ENCODE data around the gene AKAP8L. TPM values are rescaled to one million over a fixed set of nuclear protein-coding genes. Genes with fewer than 3 reads are reported as not detected.

Gene AKAP8L
- total RNA-seq, 1 donor, result 61.3 TPM

DNA sequence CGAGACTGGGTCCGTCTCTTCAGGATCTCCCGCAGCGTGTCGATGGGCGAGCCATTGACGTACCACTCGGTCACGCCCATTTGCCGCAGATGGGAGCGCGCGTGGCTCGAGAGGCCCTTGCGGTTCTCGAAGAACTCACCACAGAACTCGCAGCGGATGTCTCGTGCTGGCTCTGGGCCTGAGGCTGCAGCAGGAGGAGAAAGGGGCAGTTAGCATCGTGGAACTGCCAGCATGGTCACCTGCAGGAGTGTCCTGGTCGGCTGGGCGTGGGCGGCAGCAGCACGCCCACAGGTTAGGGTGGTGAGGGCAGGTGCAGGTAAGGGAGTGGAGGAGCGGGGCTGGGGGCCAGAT is 8.5 kb upstream of the AKAP8L start:
- H3K4me3 ChIP-seq (ENCODE audit: low read depth, low read length), result no peak overlapping the region
- DNase-seq (ENCODE audit: low read depth), result no peak
- TF ChIP-seq, protein P1, sequence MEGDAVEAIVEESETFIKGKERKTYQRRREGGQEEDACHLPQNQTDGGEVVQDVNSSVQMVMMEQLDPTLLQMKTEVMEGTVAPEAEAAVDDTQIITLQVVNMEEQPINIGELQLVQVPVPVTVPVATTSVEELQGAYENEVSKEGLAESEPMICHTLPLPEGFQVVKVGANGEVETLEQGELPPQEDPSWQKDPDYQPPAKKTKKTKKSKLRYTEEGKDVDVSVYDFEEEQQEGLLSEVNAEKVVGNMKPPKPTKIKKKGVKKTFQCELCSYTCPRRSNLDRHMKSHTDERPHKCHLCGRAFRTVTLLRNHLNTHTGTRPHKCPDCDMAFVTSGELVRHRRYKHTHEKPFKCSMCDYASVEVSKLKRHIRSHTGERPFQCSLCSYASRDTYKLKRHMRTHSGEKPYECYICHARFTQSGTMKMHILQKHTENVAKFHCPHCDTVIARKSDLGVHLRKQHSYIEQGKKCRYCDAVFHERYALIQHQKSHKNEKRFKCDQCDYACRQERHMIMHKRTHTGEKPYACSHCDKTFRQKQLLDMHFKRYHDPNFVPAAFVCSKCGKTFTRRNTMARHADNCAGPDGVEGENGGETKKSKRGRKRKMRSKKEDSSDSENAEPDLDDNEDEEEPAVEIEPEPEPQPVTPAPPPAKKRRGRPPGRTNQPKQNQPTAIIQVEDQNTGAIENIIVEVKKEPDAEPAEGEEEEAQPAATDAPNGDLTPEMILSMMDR (IDR thresholded peaks at IDR 0.05; ENCODE audit: insufficient read depth, low read depth, low read length), result no peak

DNA sequence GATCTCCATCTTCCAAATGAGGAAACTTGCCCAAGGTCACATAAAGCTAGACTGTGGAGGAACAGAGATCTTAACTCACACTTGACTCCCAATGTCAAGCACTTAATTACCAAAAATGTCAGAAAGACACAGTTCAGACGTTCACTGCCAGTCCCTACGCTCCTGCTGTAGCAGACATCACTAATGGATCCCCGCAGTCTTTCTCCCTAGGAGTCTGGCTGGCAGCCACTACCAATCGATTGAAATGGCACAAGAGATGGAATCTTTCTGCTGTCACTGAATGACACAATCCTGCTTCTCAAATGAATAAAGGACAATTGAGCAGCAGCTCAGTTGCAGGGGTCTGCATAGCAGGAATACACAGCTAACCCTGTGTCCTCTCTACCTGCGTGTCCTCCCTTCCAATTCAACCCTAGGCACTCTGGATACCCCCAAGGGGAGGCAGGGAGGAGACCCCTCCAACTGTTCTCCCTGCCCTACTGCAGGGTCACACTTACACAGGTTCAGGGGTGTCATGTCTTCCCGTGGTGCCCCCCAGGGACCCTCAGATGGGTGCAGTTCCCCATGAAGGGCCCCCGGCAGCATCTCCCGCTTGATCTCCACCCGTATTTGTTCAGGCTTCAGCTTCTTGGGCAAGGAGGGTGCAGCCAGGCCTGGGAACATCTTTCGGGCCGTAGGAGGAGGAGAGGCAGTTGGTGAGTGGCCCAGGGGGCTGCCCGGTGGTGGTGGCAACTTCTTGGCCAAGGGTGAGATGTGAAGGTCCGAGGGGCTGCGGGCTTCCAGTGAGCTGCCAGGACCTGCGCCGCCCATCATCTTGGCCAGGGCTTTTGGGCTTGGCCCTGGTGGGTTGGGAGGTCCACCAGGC is 7.9 kb upstream of the AKAP8L start:
- TF ChIP-seq, protein P1 (IDR thresholded peaks at IDR 0.05; ENCODE audit: insufficient read depth, low read depth, low read length), result no peak
- no peak for DNase-seq (ENCODE audit: low read depth)
- no peak overlapping the region for H3K4me3 ChIP-seq (ENCODE audit: low read depth, low read length)

DNA sequence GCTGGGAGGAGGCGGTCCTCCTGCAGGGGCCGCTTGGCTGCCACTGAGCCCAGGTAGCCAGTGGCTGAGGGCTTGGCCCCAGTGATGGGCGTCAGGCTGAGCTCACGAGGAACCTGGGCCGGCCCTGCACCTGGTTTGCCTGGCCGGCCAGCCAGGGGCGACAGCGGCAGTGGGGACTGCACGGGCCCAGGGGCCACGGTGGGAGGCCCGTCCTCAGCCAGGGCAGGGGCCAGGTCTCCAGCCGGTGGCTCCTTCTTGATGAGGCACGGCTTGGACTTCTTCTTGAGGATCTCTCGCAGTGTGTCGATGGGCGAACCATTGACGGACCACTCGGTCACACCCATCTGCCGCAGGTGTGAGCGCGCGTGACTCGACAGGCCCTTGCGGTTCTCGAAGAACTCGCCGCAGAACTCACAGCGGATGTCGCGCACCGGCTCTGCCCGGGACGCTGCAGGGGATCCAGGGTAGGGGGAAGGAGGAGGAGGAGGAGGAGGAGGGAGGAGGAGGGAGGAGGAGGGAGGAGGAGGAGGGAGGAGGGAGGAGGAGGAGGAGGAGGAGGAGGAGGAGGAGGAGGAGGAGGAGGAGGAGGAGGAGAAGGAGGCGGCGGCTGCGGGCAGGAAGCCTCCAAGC is 6.6 kb upstream of the AKAP8L start:
- no peak overlapping the region for H3K4me3 ChIP-seq (ENCODE audit: low read depth, low read length)
- no peak for DNase-seq (ENCODE audit: low read depth)
- TF ChIP-seq, protein P1 (IDR thresholded peaks at IDR 0.05; ENCODE audit: insufficient read depth, low read depth, low read length), result no peak

GRCh38 chr19:15424692-15425272 is 6.0 kb upstream of the AKAP8L start:
- H3K4me3 ChIP-seq (ENCODE audit: low read depth, low read length), result no peak overlapping the region
- TF ChIP-seq, protein P1 (IDR thresholded peaks at IDR 0.05; ENCODE audit: insufficient read depth, low read depth, low read length), result no peak
- DNase-seq (ENCODE audit: low read depth), result no peak

DNA sequence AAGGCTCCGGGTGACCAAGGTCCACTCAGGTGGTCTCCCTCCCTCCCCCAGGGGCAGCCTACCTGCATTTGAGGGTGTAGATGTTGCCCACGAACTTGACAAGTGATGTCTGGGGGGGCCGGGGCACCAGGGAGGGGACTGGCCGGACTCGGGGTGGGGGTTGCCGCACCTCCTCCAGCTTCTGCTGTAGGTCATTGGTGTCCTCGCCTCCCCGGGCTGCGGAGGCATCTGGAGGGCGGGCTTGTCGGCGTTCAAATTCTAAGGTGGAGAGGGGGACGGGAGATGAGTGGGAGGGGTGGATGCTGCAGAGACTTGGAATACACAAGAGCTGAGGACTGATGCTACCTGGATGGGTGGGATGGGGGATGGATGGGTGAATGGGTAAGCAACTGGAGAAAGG is 5.3 kb upstream of the AKAP8L start:
- H3K4me3 ChIP-seq (ENCODE audit: low read depth, low read length), result no peak overlapping the region
- TF ChIP-seq, protein P1 (IDR thresholded peaks at IDR 0.05; ENCODE audit: insufficient read depth, low read depth, low read length), result no peak

DNA sequence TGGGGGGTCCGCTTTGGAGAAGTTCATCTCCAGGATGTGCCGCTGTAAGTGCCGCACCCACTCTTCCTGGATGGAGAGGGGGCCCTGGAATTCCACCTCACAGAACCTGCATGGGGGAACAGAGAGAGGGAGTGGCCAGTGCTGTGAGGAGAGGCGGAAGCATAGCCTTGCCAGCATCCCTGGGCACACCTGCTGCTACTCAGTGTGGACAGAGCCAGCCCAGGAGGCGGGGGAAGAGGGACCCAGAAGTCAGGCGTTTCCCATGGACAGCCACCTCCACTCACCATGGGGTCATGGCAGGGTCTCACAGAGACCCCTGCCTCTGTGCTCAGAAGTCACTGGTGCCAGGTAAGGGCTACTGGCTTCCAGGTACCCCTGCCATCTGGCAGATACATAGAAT is 4.3 kb upstream of the AKAP8L start:
- TF ChIP-seq, protein P1 (IDR thresholded peaks at IDR 0.05; ENCODE audit: insufficient read depth, low read depth, low read length), result no peak

More for the DNA sequence above, 5.3 kb upstream of the AKAP8L start:
- no peak for DNase-seq (ENCODE audit: low read depth)

More for the DNA sequence above, 4.3 kb upstream of the AKAP8L start:
- DNase-seq (ENCODE audit: low read depth), result no peak
- H3K4me3 ChIP-seq (ENCODE audit: low read depth, low read length), result no peak overlapping the region

Measured in fibroblast of villous mesenchyme (primary cell).